Hematopoietic multipotent progenitor cell treated with erythropoietin and hydrocortisone succinate and interleukin-3 and kit ligand, for 4 days (in vitro differentiated cells): ENCODE measurements around the gene RPL18.
"Not testable (repeated sequence)": the region's sequence is repeated elsewhere in the genome, so short reads cannot be mapped to it uniquely, and the experiment has no call there.

ENCODE experiments used
- DNase-seq: peaks from one replicate; pipeline ENCODE4 v3.0.0-alpha.2; 2015

Gene RPL18

GRCh38 chr19:48618916-48619691 lies at the start of gene RPL18, which contains the start of gene SPHK2:
RPL18 (minus strand) TSS chr19:48619178; CDS start chr19:48619143, 35 bp downstream.
SPHK2 (plus strand) TSS chr19:48619506; CDS start chr19:48620515, 1,009 bp downstream.
- DNase-seq: peak; percentile 100

- no peak for DNase-seq
Measured at GRCh38 chr19:48668761-48669160, 49.8 kb upstream of the RPL18 start.

GRCh38 chr19:48668332-48668731 lies 49.4 kb upstream of the RPL18 start:
- DNase-seq: no peak

- DNase-seq: no peak
Measured at GRCh38 chr19:48665786-48666185, 46.8 kb upstream of the RPL18 start.

GRCh38 chr19:48664476-48664875 lies 45.5 kb upstream of the RPL18 start:
- DNase-seq: no peak

GRCh38 chr19:48663667-48664066 lies 44.7 kb upstream of the RPL18 start:
- no peak for DNase-seq

GRCh38 chr19:48661711-48662090 lies 42.7 kb upstream of the RPL18 start:
- DNase-seq: no peak

GRCh38 chr19:48660852-48661710 lies 42.1 kb upstream of the RPL18 start:
- DNase-seq: peak; percentile 98

GRCh38 chr19:48659768-48660167 lies 40.8 kb upstream of the RPL18 start:
- peak; percentile 22 for DNase-seq

GRCh38 chr19:48658483-48658882 lies 39.5 kb upstream of the RPL18 start:
- DNase-seq: no peak

GRCh38 chr19:48657828-48658227 lies 38.9 kb upstream of the RPL18 start:
- not testable (repeated sequence) for DNase-seq

GRCh38 chr19:48656840-48657474 lies 38.0 kb upstream of the RPL18 start:
- DNase-seq: no peak

- DNase-seq: peak; percentile 51
Measured at GRCh38 chr19:48654299-48655059, 35.5 kb upstream of the RPL18 start.

GRCh38 chr19:48651683-48652048 lies 32.7 kb upstream of the RPL18 start:
- DNase-seq: no peak

- no peak for DNase-seq
Measured at GRCh38 chr19:48650974-48651682, 32.1 kb upstream of the RPL18 start.

GRCh38 chr19:48648134-48648533 lies 29.2 kb upstream of the RPL18 start:
- DNase-seq: no peak

- DNase-seq: no peak
Measured at GRCh38 chr19:48646722-48647216, 27.8 kb upstream of the RPL18 start.

GRCh38 chr19:48646001-48646721 lies 27.2 kb upstream of the RPL18 start, which contains the start of gene CA11:
CA11 (minus strand) TSS chr19:48646187; CDS start chr19:48645632, 555 bp downstream.
- DNase-seq: peak; percentile 95

- DNase-seq: no peak
Measured at GRCh38 chr19:48645620-48646000, 26.6 kb upstream of the RPL18 start.

- DNase-seq: peak; percentile 94
Measured at GRCh38 chr19:48644839-48645619, 26.1 kb upstream of the RPL18 start.
